Activated CD8-positive, alpha-beta memory T cell treated with anti-CD3 and anti-CD28 coated beads, Interleukin-2, amount 10 ng/mL, durations not matched to agents 7 days and 5 days (primary cell): ENCODE measurements around the gene GALNT7. TPM values are rescaled to one million over a fixed set of nuclear protein-coding genes. Genes with fewer than 3 reads are reported as not detected.

Source experiments
- microRNA-seq: library from miRNA; unstranded; fragments of <30 nt; microRNA quantifications from one replicate; pipeline ENCODE4 v1.2.0, GENCODE V29; 2022
- total RNA-seq, 2 experiments: library from RNA; stranded (reverse); gene quantifications; one replicate each; pipeline ENCODE4 v1.2.3, GENCODE V29; 2021

The GALNT7 gene
- total RNA-seq, 2 experiments from 2014 or later: 16.8 to 17.8 TPM

Small RNAs within 50 kb of the gene (microRNA-seq; reads per million reads assigned to microRNA genes)
- gene MIR548T: 5.5 reads per million, percentile 15 among the genes with 10 or more reads in this experiment

Other genes starting within 250 kb of the GALNT7 start
- 100 to 1,000 TPM; 646 to 837 TPM for gene HMGB2, start 165.5 kb downstream of the GALNT7 start, total RNA-seq
- 10 to 100 TPM; 32.7 to 34.0 TPM for gene SAP30, start 202.1 kb downstream of the GALNT7 start, total RNA-seq
- not detected for gene SCRG1, start 230.3 kb downstream of the GALNT7 start, total RNA-seq